HEK293T (cell line): ENCODE results near the gene SKAP1.

Source experiments
- CTCF ChIA-PET: fragments of 350-600 bp; formaldehyde crosslinking; extraction: SDS; loops from one replicate; lab custom pipeline; 2021; ENCODE audit warnings: antibody characterized with exemption, inconsistent platforms; lab: Yijun Ruan, JAX
- POLR2A ChIA-PET: fragments of 350-600 bp; formaldehyde crosslinking; extraction: SDS; loops from one replicate; lab custom pipeline; 2020; ENCODE audit warnings: antibody characterized with exemption, inconsistent platforms; lab: Yijun Ruan, JAX
- DNase-seq: peaks from one replicate; pipeline ENCODE4 v3.0.0; 2012; ENCODE audit warnings: mixed read lengths; ENCODE audit errors: extremely low spot score
- ARNT ChIP-seq: fragments of 450-650 bp; IDR thresholded peaks from 2 replicates; pipeline ENCODE4 v1.6.1; 2017; ENCODE audit warnings: mild to moderate bottlenecking
- BHLHE40 ChIP-seq: fragments of 450-650 bp; IDR thresholded peaks from 2 replicates; pipeline ENCODE4 v1.6.1; 2016; ENCODE audit warnings: mild to moderate bottlenecking, moderate library complexity, borderline replicate concordance
- CTBP1 ChIP-seq: fragments of 450-650 bp; IDR thresholded peaks from 2 replicates; pipeline ENCODE4 v1.6.1; 2016; ENCODE audit warnings: borderline replicate concordance
- ELF4 ChIP-seq: fragments of 450-650 bp; IDR thresholded peaks from 2 replicates; pipeline ENCODE4 v1.6.1; 2017; ENCODE audit warnings: antibody characterized with exemption
- FOXA1 ChIP-seq: fragments of 450-650 bp; IDR thresholded peaks from 2 replicates; pipeline ENCODE4 v1.6.1; 2016; ENCODE audit warnings: mild to moderate bottlenecking
- FOXK2 ChIP-seq: fragments of 450-650 bp; IDR thresholded peaks from 2 replicates; pipeline ENCODE4 v1.6.1; 2016; ENCODE audit warnings: mild to moderate bottlenecking
- FOXM1 ChIP-seq: fragments of 450-650 bp; IDR thresholded peaks from 2 replicates; pipeline ENCODE4 v1.6.1; 2017; ENCODE audit warnings: mild to moderate bottlenecking, borderline replicate concordance
- HDGF ChIP-seq: fragments of 450-650 bp; IDR thresholded peaks from 2 replicates; pipeline ENCODE4 v1.6.1; 2017; ENCODE audit warnings: antibody characterized with exemption, borderline replicate concordance
- L3MBTL2 ChIP-seq: fragments of 450-650 bp; conservative IDR thresholded peaks from 2 replicates; pipeline ENCODE4 v1.6.1; 2016; ENCODE audit warnings: mild to moderate bottlenecking
- LEF1 ChIP-seq: fragments of 450-650 bp; IDR thresholded peaks from 2 replicates; pipeline ENCODE4 v1.6.1; 2017; ENCODE audit warnings: mild to moderate bottlenecking, borderline replicate concordance
- NFRKB ChIP-seq: fragments of 450-650 bp; IDR thresholded peaks from 2 replicates; pipeline ENCODE4 v1.6.1; 2016; ENCODE audit warnings: mild to moderate bottlenecking, moderate library complexity
- SP1 ChIP-seq: fragments of 450-650 bp; IDR thresholded peaks from 2 replicates; pipeline ENCODE4 v1.6.1; 2017
- SUZ12 ChIP-seq: fragments of 450-650 bp; IDR thresholded peaks from 2 replicates; pipeline ENCODE4 v1.6.1; 2016; ENCODE audit warnings: mild to moderate bottlenecking
- TARDBP ChIP-seq: fragments of 450-650 bp; IDR thresholded peaks from 2 replicates; pipeline ENCODE4 v1.6.1; 2016
- ZNF384 ChIP-seq: fragments of 450-650 bp; IDR thresholded peaks from 2 replicates; pipeline ENCODE4 v1.6.1; 2016
- TF ChIP-seq, protein P1 (sequence below): fragments of 450-650 bp; IDR thresholded peaks from 2 replicates; pipeline ENCODE4 v1.6.1; 2016

The SKAP1 gene

DNA sequence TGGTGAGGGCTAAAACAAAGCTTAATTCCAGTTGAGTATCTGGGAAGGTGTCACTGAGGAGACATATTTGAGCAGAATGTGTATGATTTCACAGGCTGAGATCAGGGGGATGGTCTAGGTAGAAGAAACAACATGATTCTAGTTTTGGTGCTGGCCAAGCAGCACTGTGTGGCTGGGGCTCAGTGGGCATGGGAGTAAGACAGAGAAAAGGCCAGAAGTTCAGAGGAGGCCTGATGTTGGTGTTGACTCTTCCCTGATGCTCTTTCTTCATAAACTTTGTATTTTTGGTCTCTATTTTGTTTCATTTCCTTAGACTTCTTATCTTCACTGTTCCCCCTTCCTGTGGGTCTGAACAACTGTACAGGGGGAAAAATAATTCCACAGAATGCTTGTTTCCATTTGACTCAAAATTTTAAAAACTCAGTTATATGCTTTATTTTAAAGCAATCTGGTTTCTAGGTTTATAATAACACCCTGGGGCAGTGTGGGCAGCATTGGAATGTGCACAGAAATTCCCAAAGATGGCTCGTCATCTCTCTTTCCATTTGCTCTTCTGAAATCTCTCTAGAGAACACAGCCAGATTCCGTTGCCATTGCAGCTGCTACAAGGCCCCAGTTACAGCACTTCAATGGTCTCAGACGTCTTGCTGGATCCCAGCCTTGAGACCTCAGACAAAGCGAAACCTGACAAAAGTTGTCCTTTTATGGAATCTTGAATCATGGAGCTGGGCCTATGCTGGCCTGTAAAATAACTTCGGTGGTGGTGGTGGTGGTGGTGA, 254.1 kb downstream of the SKAP1 start:
- TF ChIP-seq SP1 (no peak), TARDBP (no peak), ELF4 (no peak), ARNT (no peak), ZNF384 (no peak), FOXA1 (no peak), SUZ12 (no peak), LEF1 (no peak), FOXK2 (no peak), CTBP1 (no peak), HDGF (no peak), BHLHE40 (no peak)
- TF ChIP-seq, protein P1, sequence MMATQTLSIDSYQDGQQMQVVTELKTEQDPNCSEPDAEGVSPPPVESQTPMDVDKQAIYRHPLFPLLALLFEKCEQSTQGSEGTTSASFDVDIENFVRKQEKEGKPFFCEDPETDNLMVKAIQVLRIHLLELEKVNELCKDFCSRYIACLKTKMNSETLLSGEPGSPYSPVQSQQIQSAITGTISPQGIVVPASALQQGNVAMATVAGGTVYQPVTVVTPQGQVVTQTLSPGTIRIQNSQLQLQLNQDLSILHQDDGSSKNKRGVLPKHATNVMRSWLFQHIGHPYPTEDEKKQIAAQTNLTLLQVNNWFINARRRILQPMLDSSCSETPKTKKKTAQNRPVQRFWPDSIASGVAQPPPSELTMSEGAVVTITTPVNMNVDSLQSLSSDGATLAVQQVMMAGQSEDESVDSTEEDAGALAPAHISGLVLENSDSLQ = no peak
- ChIA-PET CTCF (interaction anchor here (0.6 kb wide), 2 partner anchors 31 to 47 kb away, joined by 3 read pairs; no protein-coding TSS in a partner anchor), POLR2A (interaction anchor here (1.1 kb wide), 1 partner anchor 34 kb away, joined by 3 read pairs; no protein-coding TSS in a partner anchor)
- no peak for DNase-seq

DNA sequence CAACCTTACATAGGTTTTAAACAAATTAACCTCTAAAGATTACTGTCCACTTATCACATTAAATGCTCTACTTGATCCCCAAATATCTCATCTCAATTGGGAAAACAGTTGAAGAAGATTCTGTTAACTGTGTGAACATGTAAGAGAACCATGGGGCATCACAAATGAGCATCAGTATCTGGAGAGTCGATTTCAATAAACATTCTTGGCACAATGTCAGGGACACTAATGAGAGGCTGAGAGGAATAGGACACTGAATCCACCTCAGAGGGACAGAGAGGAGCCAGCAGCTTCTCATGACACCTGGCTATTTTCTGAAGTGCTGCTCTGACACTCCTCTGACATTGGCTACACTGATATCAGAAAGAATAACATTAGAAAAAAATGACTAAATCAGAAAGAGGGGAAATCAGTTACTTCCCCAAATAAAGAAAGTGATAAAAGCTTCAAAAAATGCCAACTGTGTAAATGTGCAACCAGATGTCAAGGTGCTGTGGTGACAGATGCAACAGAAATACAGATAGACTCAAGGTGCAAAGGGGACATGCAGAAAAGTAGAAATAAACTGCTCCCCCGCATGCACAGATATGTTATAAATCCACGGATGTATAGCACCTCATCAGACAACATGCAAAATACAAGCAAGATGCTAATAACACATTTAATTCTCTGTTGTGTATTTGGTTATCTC, 255.0 kb downstream of the SKAP1 start:
- POLR2A ChIA-PET = interaction anchor here (1.1 kb wide), 1 partner anchor 33 kb away, joined by 3 read pairs; no protein-coding TSS in a partner anchor
- TF ChIP-seq HDGF = no peak
- TF ChIP-seq, protein P1 = no peak
- TF ChIP-seq TARDBP = no peak
- TF ChIP-seq FOXA1 = no peak
- TF ChIP-seq FOXM1 = no peak; the same call in 1 of the 2 replicates
- TF ChIP-seq CTBP1 = no peak
- no peak for TF ChIP-seq SUZ12
- no peak for DNase-seq
- CTCF ChIA-PET = interaction anchor here (0.6 to 0.8 kb wide), 2 partner anchors 20 to 30 kb away, joined by 3 read pairs; no protein-coding TSS in a partner anchor

DNA sequence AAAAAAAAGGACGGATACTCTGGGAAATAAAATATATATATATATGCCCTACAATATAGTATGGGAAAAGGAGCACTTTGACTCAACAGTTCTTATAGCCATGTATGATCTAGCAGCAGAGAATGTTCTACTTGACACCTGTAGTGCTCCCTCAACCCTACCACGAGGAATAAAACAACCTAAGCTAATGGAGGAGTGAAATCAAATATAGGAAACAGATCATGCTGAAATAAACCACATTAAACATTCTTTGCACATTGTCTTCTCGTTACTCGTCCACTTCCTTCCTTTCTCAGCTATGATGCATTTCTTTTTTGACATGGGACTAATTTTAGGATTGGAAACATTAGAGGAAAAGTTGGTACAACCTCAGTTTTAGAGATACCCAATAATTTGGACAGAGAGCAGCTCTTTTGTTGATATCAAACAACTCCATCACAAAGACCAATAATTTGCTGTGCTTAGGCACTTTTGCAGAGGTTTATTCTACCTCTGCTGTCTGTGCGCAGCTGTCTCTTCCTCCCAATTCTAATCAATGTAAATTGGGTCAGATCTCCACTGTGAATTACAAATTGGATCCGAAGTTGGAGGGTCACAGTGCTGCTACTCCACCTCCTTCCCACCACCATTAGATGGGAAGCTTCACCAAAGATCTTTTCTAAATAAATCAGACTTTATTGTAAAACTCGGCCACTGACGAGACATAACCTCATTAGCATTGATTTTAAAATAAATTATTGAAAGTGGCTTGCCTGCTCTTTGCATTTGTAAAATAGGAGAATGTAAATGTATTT, 256.6 kb downstream of the SKAP1 start:
- ChIA-PET CTCF (interaction anchor here (0.6 kb wide), 1 partner anchor 230 kb away, joined by 3 read pairs; no protein-coding TSS in a partner anchor), POLR2A (no interaction called here)
- DNase-seq = no peak

DNA sequence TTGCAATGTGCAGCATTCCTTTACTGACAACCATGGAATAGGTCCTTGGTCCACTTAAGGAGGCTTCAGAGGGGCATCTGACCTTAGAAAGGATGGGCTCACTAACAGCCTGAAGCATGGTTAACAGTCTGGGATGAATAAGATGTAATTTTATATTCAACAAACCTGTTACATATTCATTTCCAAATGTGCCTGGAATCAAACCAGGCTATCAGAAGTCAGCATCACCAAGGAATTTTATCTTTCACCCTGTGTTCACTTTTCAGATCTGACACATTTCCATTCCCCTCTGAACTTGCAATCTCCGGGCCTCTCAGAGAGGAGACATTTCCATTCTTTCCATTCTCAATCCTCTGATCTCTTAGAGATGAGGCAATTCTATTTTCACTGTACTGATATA, 260.1 kb downstream of the SKAP1 start:
- ChIA-PET POLR2A (no interaction called here), CTCF (no interaction called here)
- DNase-seq = no peak
- TF ChIP-seq SP1 (no peak), NFRKB (no peak), L3MBTL2 (no peak), HDGF (no peak), BHLHE40 (no peak), FOXK2 (no peak), TARDBP (no peak), SUZ12 (no peak), FOXA1 (no peak), CTBP1 (no peak), ZNF384 (no peak), LEF1 (no peak), ELF4 (no peak), FOXM1 (no peak), ARNT (no peak)
- TF ChIP-seq, protein P1 = no peak

More for the DNA sequence above, 256.6 kb downstream of the SKAP1 start:
- TF ChIP-seq SUZ12 (no peak), FOXM1 (no peak), HDGF (no peak), ELF4 (no peak), FOXA1 (no peak), BHLHE40 (no peak), L3MBTL2 (no peak)

DNA sequence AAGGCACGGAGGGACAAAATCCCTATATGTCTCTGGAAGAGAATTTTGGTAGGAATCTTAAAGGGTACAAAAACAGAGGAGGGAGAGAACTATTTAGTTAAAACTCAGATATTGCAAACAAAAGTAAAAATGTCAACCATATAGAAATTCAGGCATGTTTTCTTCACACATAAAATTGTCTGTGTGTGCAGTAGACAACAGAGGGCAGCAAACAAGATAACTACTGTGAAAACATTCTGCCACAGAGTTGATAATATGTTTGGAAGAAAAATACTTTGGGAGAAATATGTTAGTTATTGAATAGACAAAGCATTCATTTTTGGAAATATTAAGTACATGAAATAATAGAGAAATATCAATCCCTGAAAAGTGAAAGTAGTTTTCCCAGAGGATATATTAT, 266.2 kb downstream of the SKAP1 start:
- DNase-seq = no peak
- TF ChIP-seq SUZ12 = no peak
- TF ChIP-seq ZNF384 = no peak
- TF ChIP-seq FOXK2 = no peak
- ChIA-PET POLR2A (no interaction called here), CTCF (interaction anchor here (0.9 to 1.2 kb wide), 2 partner anchors 80 to 97 kb away, joined by 3 to 7 read pairs; no protein-coding TSS in a partner anchor)
